Measurements from ENCODE around the gene TMOD1. TPM values are rescaled to one million over a fixed set of nuclear protein-coding genes. Genes with fewer than 3 reads are reported as not detected.

Gene TMOD1
- total and polyA plus RNA-seq, 4 donors: 2.4 to 7.9 (median 5.2) TPM

DNA sequence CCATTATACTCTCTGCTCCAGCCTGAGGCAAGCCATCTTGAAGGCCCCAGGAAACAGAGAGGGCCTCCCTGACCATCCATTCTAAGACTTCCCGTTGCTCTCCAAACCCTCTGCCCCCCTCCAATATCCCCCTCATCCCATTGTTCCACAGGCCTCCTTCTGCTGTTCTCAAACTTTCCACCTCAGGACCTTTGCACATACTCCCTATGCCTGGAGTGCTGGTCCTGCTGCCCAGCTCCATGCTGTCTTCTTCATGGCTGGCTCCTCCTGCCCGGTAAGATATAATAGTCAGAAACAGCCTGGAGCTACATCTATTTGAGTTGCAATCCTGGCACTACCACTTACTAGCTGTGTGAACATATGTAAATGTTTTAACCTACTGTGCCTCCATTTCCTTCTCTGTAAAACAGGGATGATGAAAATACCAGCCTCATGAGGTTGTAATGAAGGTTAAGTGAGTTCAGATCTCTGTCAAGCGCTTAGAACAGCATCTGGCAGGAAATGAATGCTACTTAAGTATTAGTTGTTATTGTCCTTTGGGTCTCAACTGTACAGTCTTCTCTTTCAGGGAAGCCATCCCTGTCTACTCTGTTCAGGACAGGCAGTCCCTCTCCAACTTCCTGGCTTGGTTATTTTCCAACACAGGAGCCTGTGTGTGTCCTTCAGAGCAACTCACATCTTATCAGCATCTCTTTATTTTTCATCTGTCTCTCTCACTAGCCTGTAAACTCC lies 45.8 kb downstream of the TMOD1 start:
- H3K36me3 ChIP-seq (ENCODE audit: control insufficient read depth in 4 of 4, insufficient read depth in 4 of 4, low read length in 4 of 4): peaks cover 0 to 4% (median 0%) of the 10 kb centered on the region in 4 donors
- H3K9me3 ChIP-seq (ENCODE audit: control insufficient read depth in 4 of 4, insufficient read depth in 3 of 4, low read length in 3 of 4): no peaks in the 10 kb centered on the region
- no peak overlapping the region for H3K4me3 ChIP-seq
- peaks cover 0 to 3% (median 0%) of the 10 kb centered on the region in 5 donors for H3K4me1 ChIP-seq (ENCODE audit: control insufficient read depth in 5 of 5, insufficient read depth in 5 of 5, low read length in 5 of 5)
- no peak for DNase-seq
- H3K27me3 ChIP-seq (ENCODE audit: control insufficient read depth in 3 of 3, insufficient read depth in 3 of 3, low read length in 2 of 3): no peaks in the 10 kb centered on the region
- no peak overlapping the region for H3K27ac ChIP-seq (ENCODE audit: low read depth in 1 of 2, low read length in 1 of 2)
- no peak overlapping the region for H3K9ac ChIP-seq (ENCODE audit: insufficient read depth in 1 of 2, low read length in 2 of 2)
- no peak for ATAC-seq (ENCODE audit: insufficient read depth, low FRiP score)
- WGBS, 2 donors: 80 to 82% methylated on average over 3 of the region's 3 CpGs
- TF ChIP-seq, protein P1, sequence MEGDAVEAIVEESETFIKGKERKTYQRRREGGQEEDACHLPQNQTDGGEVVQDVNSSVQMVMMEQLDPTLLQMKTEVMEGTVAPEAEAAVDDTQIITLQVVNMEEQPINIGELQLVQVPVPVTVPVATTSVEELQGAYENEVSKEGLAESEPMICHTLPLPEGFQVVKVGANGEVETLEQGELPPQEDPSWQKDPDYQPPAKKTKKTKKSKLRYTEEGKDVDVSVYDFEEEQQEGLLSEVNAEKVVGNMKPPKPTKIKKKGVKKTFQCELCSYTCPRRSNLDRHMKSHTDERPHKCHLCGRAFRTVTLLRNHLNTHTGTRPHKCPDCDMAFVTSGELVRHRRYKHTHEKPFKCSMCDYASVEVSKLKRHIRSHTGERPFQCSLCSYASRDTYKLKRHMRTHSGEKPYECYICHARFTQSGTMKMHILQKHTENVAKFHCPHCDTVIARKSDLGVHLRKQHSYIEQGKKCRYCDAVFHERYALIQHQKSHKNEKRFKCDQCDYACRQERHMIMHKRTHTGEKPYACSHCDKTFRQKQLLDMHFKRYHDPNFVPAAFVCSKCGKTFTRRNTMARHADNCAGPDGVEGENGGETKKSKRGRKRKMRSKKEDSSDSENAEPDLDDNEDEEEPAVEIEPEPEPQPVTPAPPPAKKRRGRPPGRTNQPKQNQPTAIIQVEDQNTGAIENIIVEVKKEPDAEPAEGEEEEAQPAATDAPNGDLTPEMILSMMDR (IDR thresholded peaks at IDR 0.05; ENCODE audit: control extremely low read depth, extremely low read depth): no peak

GRCh38 chr9:97548379-97548778 lies 46.9 kb downstream of the TMOD1 start:
- Histone ChIP-seq H3K4me3 (no peak overlapping the region), H3K4me1 (ENCODE audit: control insufficient read depth in 5 of 5, insufficient read depth in 5 of 5, low read length in 5 of 5) (peaks cover 0 to 3% (median 0%) of the 10 kb centered on the region in 5 donors), H3K27me3 (ENCODE audit: control insufficient read depth in 3 of 3, insufficient read depth in 3 of 3, low read length in 2 of 3) (no peaks in the 10 kb centered on the region), H3K9me3 (ENCODE audit: control insufficient read depth in 4 of 4, insufficient read depth in 3 of 4, low read length in 3 of 4) (no peaks in the 10 kb centered on the region), H3K9ac (ENCODE audit: insufficient read depth in 1 of 2, low read length in 2 of 2) (no peak overlapping the region), H3K36me3 (ENCODE audit: control insufficient read depth in 4 of 4, insufficient read depth in 4 of 4, low read length in 4 of 4) (peaks cover 0 to 7% (median 0%) of the 10 kb centered on the region in 4 donors), H3K27ac (ENCODE audit: low read depth in 1 of 2, low read length in 1 of 2) (no peak overlapping the region)
- ATAC-seq (ENCODE audit: insufficient read depth, low FRiP score) (no peak), DNase-seq (no peak)
- 85 to 88% methylated on average over 5 of the region's 5 CpGs for WGBS, 2 donors
- TF ChIP-seq, protein P1 (IDR thresholded peaks at IDR 0.05; ENCODE audit: control extremely low read depth, extremely low read depth): no peak

- Histone ChIP-seq H3K36me3 (ENCODE audit: control insufficient read depth in 4 of 4, insufficient read depth in 4 of 4, low read length in 4 of 4) (peaks cover 0 to 7% (median 0%) of the 10 kb centered on the region in 4 donors), H3K4me1 (ENCODE audit: control insufficient read depth in 5 of 5, insufficient read depth in 5 of 5, low read length in 5 of 5) (peaks cover 0 to 3% (median 0%) of the 10 kb centered on the region in 5 donors), H3K4me3 (no peak overlapping the region), H3K27me3 (ENCODE audit: control insufficient read depth in 3 of 3, insufficient read depth in 3 of 3, low read length in 2 of 3) (no peaks in the 10 kb centered on the region), H3K9ac (ENCODE audit: insufficient read depth in 1 of 2, low read length in 2 of 2) (no peak overlapping the region), H3K27ac (ENCODE audit: low read depth in 1 of 2, low read length in 1 of 2) (no peak overlapping the region), H3K9me3 (ENCODE audit: control insufficient read depth in 4 of 4, insufficient read depth in 3 of 4, low read length in 3 of 4) (no peaks in the 10 kb centered on the region)
- ATAC-seq (ENCODE audit: insufficient read depth, low FRiP score) (no peak), DNase-seq (no peak)
- TF ChIP-seq, protein P1 (IDR thresholded peaks at IDR 0.05; ENCODE audit: control extremely low read depth, extremely low read depth): no peak
- 86 to 91% methylated on average over 3 of the region's 3 CpGs for WGBS, 2 donors
These were observed 47.5 kb downstream of the TMOD1 start for GRCh38 chr9:97548819-97549540.

Data from lung (tissue), 12 donors.